RWPE2 (cell line): Measurements from ENCODE around the gene CSMD2.

Source experiments
- ATAC-seq: fragments of 200-7000 bp; cut with Tn5 transposase; 3 replicates; pipeline ENCODE4 v1.9.1; 2021; ENCODE audit warnings: low read depth
- DNase-seq: peaks from one replicate; pipeline ENCODE4 v3.0.0-alpha.2; 2020; ENCODE audit warnings: low spot score
- H3K27ac ChIP-seq: fragments of 450-650 bp; 2 replicates; pipeline ENCODE4 v1.5.1; 2017; ENCODE audit warnings: mild to moderate bottlenecking; ENCODE audit not compliant: poor library complexity, severe bottlenecking
- H3K27me3 ChIP-seq: fragments of 250-450 bp; sonication (Bioruptor Pico); 2 replicates; pipeline ENCODE4 v1.5.1; 2021; ENCODE audit warnings: mild to moderate bottlenecking, moderate library complexity; ENCODE audit not compliant: insufficient read depth, poor library complexity, severe bottlenecking
- H3K36me3 ChIP-seq: fragments of 250-450 bp; sonication (Bioruptor Pico); 2 replicates; pipeline ENCODE4 v1.5.1; 2020; ENCODE audit warnings: low read depth, mild to moderate bottlenecking, moderate library complexity
- H3K4me1 ChIP-seq: fragments of 250-450 bp; sonication (Bioruptor Pico); 2 replicates; pipeline ENCODE4 v1.5.1; 2021; ENCODE audit warnings: mild to moderate bottlenecking, moderate library complexity; ENCODE audit not compliant: insufficient read depth, poor library complexity, severe bottlenecking
- H3K4me3 ChIP-seq: fragments of 250-450 bp; sonication (Bioruptor Pico); 2 replicates; pipeline ENCODE4 v1.5.1; 2021; ENCODE audit warnings: mild to moderate bottlenecking, moderate library complexity; ENCODE audit not compliant: severe bottlenecking
- H3K9me3 ChIP-seq: fragments of 250-450 bp; sonication (Bioruptor Pico); 2 replicates; pipeline ENCODE4 v1.5.1; 2021; ENCODE audit warnings: mild to moderate bottlenecking, moderate library complexity; ENCODE audit not compliant: severe bottlenecking
- TF ChIP-seq, protein P1 (sequence below): fragments of 450-650 bp; IDR thresholded peaks from one replicate; pipeline ENCODE4 v1.5.1; 2017; ENCODE audit warnings: mild to moderate bottlenecking, moderate library complexity; ENCODE audit not compliant: poor library complexity, severe bottlenecking

The CSMD2 gene

DNA sequence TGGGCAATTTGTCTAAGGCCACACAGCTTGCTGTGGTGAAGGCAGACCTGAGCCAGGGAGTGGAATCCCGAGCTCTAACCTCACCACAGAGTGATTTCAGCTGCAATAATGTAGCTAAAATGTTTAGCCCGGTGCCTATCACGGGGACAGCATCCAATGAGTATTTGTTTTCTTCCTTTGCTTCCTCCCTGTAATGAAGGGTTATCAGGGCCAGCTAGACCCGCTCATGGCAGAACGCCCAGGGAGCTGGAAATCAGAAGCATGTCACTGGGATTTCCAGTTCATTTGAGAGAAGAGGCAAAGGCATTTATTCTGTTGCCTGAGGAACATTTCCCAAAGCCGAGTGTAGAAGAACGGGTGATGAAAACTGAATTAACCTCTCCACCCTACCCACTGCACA lies 509.5 kb downstream of the CSMD2 start:
- Histone ChIP-seq H3K4me1 (no peaks in the 10 kb centered on the region), H3K4me3 (no peak overlapping the region), H3K36me3 (no peaks in the 10 kb centered on the region), H3K27ac (no peak overlapping the region), H3K27me3 (no peaks in the 10 kb centered on the region), H3K9me3 (no peaks in the 10 kb centered on the region)
- ATAC-seq (no peak), DNase-seq (no peak)
- TF ChIP-seq, protein P1, sequence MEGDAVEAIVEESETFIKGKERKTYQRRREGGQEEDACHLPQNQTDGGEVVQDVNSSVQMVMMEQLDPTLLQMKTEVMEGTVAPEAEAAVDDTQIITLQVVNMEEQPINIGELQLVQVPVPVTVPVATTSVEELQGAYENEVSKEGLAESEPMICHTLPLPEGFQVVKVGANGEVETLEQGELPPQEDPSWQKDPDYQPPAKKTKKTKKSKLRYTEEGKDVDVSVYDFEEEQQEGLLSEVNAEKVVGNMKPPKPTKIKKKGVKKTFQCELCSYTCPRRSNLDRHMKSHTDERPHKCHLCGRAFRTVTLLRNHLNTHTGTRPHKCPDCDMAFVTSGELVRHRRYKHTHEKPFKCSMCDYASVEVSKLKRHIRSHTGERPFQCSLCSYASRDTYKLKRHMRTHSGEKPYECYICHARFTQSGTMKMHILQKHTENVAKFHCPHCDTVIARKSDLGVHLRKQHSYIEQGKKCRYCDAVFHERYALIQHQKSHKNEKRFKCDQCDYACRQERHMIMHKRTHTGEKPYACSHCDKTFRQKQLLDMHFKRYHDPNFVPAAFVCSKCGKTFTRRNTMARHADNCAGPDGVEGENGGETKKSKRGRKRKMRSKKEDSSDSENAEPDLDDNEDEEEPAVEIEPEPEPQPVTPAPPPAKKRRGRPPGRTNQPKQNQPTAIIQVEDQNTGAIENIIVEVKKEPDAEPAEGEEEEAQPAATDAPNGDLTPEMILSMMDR, result no peak

DNA sequence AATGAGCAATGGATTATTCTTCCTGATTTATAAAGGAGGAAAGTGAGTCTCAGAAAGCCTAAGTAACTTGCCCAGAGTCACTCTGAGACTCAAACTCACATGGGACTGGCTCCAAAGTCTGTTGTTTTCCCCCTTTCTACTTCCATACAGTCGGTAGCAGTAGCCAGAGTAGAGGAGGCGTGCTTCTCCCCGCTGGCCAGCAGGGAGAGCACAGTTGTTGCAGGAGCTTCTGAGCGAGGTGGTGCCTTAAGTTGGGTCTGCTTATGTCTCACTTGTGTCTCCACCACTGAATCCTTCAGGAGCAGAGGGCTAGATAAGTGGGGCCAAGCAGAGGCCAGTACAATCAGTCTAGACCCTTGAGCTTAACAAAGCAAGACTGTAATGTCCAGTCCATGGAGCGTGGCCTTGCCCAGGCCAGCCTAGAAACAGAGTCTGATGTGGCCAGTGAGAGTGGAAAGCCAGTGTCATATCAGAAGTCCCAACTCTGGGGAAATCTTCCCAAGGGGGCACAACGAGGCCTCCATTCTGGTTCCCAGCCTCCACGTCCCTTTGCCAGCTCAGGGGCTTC lies 510.7 kb downstream of the CSMD2 start:
- no peak for DNase-seq

DNA sequence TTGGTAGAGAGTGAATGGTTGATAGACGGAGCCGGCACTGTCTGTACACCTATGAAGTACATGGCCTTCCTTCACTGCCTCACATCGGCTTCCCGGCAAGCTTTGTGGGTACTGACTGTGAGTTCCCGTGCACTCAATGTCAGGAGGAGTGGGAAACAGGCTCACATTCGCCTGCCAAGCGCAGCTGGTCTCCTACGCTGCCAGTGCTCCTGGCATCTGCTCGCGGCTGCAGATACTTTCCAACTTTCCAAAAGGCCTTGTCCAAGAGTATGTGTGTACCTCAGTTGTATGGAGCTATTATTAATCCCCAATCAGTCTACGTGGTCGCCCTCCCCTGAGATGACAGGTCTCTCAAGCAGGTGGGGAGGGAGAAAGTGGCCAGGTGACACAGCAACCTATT lies 511.8 kb downstream of the CSMD2 start:
- H3K4me1 ChIP-seq, result no peaks in the 10 kb centered on the region
- TF ChIP-seq, protein P1, result no peak
- no peak for DNase-seq
- H3K27ac ChIP-seq, result no peak overlapping the region
- ATAC-seq, result no peak
- H3K36me3 ChIP-seq, result no peaks in the 10 kb centered on the region
- no peaks in the 10 kb centered on the region for H3K9me3 ChIP-seq
- H3K4me3 ChIP-seq, result no peak overlapping the region
- peaks cover 4% of the 10 kb centered on the region for H3K27me3 ChIP-seq

More for the DNA sequence above, 510.7 kb downstream of the CSMD2 start:
- no peaks in the 10 kb centered on the region for H3K36me3 ChIP-seq
- ATAC-seq, result peak; percentile 62; the same call in 2 of the 3 replicates
- no peaks in the 10 kb centered on the region for H3K9me3 ChIP-seq
- no peak overlapping the region for H3K4me3 ChIP-seq
- no peak overlapping the region for H3K27ac ChIP-seq
- H3K4me1 ChIP-seq, result no peaks in the 10 kb centered on the region
- no peaks in the 10 kb centered on the region for H3K27me3 ChIP-seq
- TF ChIP-seq, protein P1, result peak; percentile 19

DNA sequence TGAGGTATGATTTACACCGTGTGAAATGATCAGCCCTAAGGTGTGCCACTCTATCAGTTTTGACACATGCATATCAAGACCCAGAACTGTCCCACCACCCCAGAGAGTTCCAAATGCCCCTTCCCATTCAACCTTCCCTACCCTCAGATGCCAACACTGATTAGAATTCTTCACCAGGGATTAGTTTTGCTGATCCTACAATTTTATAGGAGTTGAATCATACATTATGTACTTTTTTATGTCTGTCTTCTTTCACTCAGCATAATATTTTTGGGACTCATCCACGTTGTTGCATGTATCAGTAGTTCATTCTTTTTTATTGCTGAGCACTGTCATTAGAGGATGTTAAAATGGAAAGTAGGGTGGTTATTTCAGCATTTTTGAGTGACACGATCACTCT lies 514.3 kb downstream of the CSMD2 start:
- Histone ChIP-seq H3K27me3 (peaks cover 4% of the 10 kb centered on the region), H3K4me1 (no peaks in the 10 kb centered on the region), H3K36me3 (no peaks in the 10 kb centered on the region), H3K9me3 (no peaks in the 10 kb centered on the region), H3K27ac (no peak overlapping the region), H3K4me3 (no peak overlapping the region)
- DNase-seq, result no peak
- no peak for ATAC-seq
- TF ChIP-seq, protein P1, result no peak

DNA sequence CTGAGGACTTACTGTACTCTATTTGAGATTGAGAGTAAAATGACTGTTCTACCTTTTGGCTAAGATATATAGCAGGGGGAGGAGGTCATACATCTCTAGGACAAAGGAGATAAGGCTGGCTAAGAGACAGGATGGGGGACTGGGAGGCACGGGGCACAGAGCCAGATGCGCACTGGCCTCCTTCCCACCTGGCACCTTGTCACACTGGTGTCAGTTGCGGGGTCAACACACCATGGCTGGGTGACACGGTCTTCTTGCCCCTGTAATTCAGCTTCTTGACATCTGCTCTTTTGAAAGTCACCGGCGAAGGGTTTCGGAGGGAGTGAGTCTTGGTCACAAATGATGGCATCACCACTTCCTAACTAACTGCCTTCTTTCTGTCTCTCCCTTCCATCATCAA lies 515.3 kb downstream of the CSMD2 start:
- no peaks in the 10 kb centered on the region for H3K9me3 ChIP-seq
- DNase-seq, result no peak
- H3K27me3 ChIP-seq, result peaks cover 4% of the 10 kb centered on the region
- TF ChIP-seq, protein P1, result no peak
- H3K4me1 ChIP-seq, result no peaks in the 10 kb centered on the region
- H3K36me3 ChIP-seq, result no peaks in the 10 kb centered on the region
- H3K27ac ChIP-seq, result no peak overlapping the region
- H3K4me3 ChIP-seq, result no peak overlapping the region
- ATAC-seq, result no peak
